Medulla oblongata (tissue), 1 donor: ENCODE measurements around the gene RAB3GAP2.
A peak's percentile ranks its signal among the peaks of the same experiment; 100 is the strongest.
"Not testable (repeated sequence)": the region's sequence is repeated elsewhere in the genome, so short reads cannot be mapped to it uniquely, and the experiment has no call there.

Experiments
- DNase-seq: peaks from one replicate; pipeline ENCODE4 v3.0.0-alpha.2; 2015; ENCODE audit errors: extremely low spot score

RAB3GAP2 gene, protein sequence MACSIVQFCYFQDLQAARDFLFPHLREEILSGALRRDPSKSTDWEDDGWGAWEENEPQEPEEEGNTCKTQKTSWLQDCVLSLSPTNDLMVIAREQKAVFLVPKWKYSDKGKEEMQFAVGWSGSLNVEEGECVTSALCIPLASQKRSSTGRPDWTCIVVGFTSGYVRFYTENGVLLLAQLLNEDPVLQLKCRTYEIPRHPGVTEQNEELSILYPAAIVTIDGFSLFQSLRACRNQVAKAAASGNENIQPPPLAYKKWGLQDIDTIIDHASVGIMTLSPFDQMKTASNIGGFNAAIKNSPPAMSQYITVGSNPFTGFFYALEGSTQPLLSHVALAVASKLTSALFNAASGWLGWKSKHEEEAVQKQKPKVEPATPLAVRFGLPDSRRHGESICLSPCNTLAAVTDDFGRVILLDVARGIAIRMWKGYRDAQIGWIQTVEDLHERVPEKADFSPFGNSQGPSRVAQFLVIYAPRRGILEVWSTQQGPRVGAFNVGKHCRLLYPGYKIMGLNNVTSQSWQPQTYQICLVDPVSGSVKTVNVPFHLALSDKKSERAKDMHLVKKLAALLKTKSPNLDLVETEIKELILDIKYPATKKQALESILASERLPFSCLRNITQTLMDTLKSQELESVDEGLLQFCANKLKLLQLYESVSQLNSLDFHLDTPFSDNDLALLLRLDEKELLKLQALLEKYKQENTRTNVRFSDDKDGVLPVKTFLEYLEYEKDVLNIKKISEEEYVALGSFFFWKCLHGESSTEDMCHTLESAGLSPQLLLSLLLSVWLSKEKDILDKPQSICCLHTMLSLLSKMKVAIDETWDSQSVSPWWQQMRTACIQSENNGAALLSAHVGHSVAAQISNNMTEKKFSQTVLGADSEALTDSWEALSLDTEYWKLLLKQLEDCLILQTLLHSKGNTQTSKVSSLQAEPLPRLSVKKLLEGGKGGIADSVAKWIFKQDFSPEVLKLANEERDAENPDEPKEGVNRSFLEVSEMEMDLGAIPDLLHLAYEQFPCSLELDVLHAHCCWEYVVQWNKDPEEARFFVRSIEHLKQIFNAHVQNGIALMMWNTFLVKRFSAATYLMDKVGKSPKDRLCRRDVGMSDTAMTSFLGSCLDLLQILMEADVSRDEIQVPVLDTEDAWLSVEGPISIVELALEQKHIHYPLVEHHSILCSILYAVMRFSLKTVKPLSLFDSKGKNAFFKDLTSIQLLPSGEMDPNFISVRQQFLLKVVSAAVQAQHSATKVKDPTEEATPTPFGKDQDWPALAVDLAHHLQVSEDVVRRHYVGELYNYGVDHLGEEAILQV (N-terminal part only)

GRCh38 chr1:220272047-220272840, at the start of gene RAB3GAP2:
TSS of gene RAB3GAP2 (minus strand) at chr1:220272453. CDS start at chr1:220272337, 116 bp downstream.
- DNase-seq, result peak; percentile 94

DNA sequence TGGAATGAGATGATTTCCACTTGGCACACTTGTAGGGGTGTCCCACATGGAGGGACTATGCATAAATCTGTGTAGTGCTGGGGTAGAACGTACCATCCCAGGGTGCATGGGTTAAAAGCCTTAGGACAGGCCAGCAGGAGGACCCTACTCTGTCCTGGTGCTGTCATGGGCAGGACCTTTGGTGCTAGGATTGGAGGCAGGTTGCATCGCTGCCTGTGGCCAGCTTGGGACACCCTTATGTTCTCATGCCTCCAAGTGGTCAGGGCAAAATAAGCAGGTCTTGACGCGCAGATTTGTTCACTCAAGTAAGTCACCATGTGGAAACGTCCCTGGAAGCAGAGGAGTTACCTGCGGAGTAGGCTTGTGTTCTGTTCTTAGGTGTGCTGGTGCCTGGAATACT, 49.5 kb upstream of the RAB3GAP2 start:
- no peak for DNase-seq

DNA sequence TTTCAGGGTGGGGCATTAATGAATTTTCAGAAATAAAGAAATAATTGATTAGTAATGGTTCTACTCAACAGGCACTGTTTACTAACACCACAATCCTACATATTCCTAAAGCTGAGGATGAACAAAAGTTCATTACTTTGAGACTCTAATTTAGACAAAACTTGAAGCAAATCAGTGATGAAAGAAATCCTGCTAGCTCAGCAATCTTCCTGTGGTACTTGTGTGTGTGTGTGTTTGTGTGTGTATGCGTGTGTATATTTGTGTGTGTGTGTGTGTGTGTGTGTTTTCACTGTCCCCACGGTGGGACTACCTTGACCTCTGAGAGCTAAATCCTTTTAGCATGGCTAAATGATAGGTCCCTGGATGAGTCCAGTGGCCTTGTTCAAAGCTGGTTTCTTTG, 48.5 kb upstream of the RAB3GAP2 start:
- DNase-seq, result no peak

- no peak for DNase-seq
These were observed 46.4 kb upstream of the RAB3GAP2 start for GRCh38 chr1:220318673-220319072.

GRCh38 chr1:220317161-220317560, 44.9 kb upstream of the RAB3GAP2 start:
- DNase-seq, result no peak

GRCh38 chr1:220316305-220316704, 44.1 kb upstream of the RAB3GAP2 start:
- no peak for DNase-seq

GRCh38 chr1:220315070-220315839, 43.0 kb upstream of the RAB3GAP2 start:
- DNase-seq, result no peak

- no peak for DNase-seq
These were observed 41.3 kb upstream of the RAB3GAP2 start for GRCh38 chr1:220313576-220313975.

DNA sequence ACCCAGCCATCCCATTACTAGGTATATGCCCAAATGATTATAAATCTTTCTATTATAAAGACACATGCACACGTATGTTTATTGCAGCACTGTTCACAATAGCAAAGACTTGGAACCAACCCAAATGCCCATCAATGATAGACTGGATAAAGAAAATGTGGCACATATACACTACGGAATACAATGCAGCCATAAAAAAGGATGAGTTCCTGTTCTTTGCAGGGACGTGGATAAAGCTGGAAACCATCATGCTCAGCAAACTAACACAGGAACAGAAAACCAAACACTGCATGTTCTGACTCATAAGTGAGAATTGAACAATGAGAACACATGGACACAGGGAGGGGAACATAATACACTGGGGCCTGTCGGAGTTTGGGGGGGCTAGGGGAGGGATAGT, 37.9 kb upstream of the RAB3GAP2 start:
- DNase-seq, result not testable (repeated sequence)

DNA sequence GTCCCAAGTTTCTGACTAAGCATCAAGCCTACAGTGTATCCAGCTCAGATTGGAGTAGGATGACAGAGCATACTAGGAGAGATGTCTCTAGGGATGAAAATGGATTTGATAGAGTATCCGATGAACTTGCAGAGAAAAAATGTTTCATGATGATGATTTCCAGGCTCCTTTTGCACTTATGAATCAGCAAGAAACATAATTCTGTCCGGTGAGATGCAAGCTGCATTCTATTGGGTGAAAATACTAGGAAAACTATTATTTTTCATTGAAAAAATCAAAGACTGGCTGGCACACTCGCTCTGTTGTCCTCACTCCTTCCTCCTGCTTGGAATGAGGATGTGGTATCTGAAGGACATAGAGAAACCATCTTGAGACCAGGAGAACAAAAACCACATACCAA, 35.4 kb upstream of the RAB3GAP2 start:
- no peak for DNase-seq

DNA sequence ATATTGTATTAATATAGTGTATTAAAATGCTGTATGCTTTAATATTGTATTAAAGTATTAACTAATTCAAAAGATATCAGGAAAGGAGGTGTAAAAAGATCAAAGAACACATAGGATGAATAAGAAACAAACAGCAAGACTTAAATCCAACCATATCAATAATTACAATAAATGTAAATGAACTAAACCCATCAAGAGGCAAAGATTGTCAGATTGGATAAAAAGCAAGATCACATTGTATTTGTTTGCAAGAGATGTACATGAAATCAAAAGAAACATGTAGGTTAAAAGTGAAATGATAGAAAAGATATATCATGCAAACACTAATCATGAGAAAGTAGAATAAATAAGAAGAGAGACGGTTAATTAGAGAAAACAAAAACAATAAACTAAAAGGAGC, 34.1 kb upstream of the RAB3GAP2 start:
- DNase-seq, result no peak

- DNase-seq, result no peak
These were observed 31.6 kb upstream of the RAB3GAP2 start for GRCh38 chr1:220303871-220304270.

DNA sequence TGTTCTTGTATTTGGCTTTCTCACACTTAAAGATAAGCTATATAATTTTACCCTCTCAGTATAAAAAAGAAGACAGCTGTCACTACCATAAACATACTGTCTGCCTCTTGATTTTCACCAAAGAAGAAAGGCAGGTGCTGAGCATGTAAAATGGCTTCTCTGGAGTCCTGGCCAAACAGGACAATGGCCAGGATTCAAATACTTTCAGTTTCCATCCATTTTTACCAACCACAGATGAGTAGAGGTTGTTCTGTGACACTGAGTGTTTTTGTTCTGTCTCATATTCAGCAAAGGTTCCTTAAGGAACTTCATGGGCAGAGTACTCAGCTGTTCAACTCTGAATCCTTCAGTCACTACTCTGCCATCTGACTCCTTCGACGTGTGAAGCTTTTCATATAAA, 29.4 kb upstream of the RAB3GAP2 start:
- no peak for DNase-seq

DNA sequence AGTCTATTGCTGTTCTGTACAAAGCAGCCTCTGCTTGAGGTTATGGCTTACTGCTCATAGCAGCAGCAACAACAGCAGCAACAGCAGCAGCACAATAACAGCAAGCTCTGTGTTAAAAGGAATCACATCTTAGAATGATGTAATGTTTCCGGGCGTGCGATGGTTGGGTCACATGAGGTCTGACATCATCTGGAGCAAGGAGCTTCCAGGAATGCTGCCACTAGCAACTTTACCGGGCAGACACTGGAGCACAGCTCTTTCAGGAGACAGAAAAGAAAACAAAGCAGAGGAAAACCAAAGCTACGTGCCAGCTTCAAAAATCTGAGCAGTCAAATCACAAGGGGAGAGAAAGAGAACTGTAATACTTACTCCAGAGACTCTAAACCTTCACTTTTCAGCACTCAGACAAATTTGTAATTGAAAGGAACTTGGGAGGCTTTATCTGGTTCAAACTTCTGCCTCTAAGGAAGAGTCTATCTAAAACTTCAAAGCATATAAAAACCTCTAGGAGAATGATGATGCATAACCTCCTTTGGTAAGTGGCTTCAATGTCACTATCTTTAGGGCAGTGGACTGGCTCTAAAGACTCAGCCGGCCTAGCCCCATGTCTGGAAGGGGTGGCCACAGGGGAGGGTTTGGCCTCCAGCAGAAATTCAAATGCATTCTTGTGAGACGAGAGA, 28.3 kb upstream of the RAB3GAP2 start:
- peak; percentile 73 for DNase-seq

DNA sequence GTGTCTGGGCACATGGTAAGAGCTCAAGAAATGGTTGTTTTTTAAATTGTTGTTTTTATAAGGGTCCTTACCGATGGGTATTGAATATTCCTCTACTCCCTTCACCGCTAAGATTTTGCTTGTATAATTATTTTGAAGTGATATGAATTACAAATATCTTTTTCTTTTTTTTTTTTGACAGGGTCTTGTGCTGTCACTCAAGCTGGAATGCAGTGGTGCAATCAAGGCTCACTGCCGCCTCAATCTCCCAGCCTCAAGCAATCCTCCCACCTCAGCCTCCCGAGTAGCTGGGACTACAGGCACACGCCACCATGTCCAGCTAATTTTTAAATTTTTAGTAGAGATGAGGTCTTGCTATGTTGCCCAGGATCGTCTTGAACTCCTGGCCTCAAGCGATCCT, 27.1 kb upstream of the RAB3GAP2 start:
- no peak for DNase-seq

GRCh38 chr1:220298470-220299205, 26.4 kb upstream of the RAB3GAP2 start:
- no peak for DNase-seq

- DNase-seq, result no peak
These were observed 24.7 kb upstream of the RAB3GAP2 start for GRCh38 chr1:220296981-220297380.

GRCh38 chr1:220294846-220295301, 22.6 kb upstream of the RAB3GAP2 start:
- no peak for DNase-seq

- no peak for DNase-seq
These were observed 19.3 kb upstream of the RAB3GAP2 start for GRCh38 chr1:220291580-220291979.
